HG03196 (cell line): ENCODE data around the gene HOXB3.

ENCODE experiments used
- ATAC-seq: cut with Tn5 transposase; IDR thresholded peaks from one replicate; pipeline ENCODE4 v1.9.1; 2021; ENCODE audit not compliant: unreplicated experiment

The HOXB3 gene

GRCh38 chr17:48571826-48572417 is 18.1 kb downstream of the HOXB3 start:
- ATAC-seq: no peak

- ATAC-seq: no peak
Observed at GRCh38 chr17:48571024-48571818, 18.8 kb downstream of the HOXB3 start.

GRCh38 chr17:48570325-48571023 is 19.6 kb downstream of the HOXB3 start:
- ATAC-seq: no peak

GRCh38 chr17:48569674-48570324 is 20.2 kb downstream of the HOXB3 start:
- no peak for ATAC-seq

GRCh38 chr17:48569240-48569582 is 20.8 kb downstream of the HOXB3 start:
- no peak for ATAC-seq

- ATAC-seq: no peak
Observed at GRCh38 chr17:48568499-48569239, 21.4 kb downstream of the HOXB3 start.

GRCh38 chr17:48567646-48568354 is 22.2 kb downstream of the HOXB3 start:
- no peak for ATAC-seq

GRCh38 chr17:48567209-48567608 is 22.8 kb downstream of the HOXB3 start:
- no peak for ATAC-seq

- ATAC-seq: no peak
Observed at GRCh38 chr17:48566717-48567116, 23.3 kb downstream of the HOXB3 start.

GRCh38 chr17:48565925-48566710 is 23.9 kb downstream of the HOXB3 start:
- no peak for ATAC-seq

GRCh38 chr17:48565022-48565554 is 25.0 kb downstream of the HOXB3 start:
- ATAC-seq: no peak

- no peak for ATAC-seq
Observed at GRCh38 chr17:48564188-48565021, 25.6 kb downstream of the HOXB3 start.

GRCh38 chr17:48563867-48564187 is 26.2 kb downstream of the HOXB3 start:
- no peak for ATAC-seq

GRCh38 chr17:48563385-48563838 is 26.6 kb downstream of the HOXB3 start:
- no peak for ATAC-seq

- no peak for ATAC-seq
Observed at GRCh38 chr17:48562934-48563333, 27.1 kb downstream of the HOXB3 start.

GRCh38 chr17:48561884-48562810 is 27.9 kb downstream of the HOXB3 start:
- peak; percentile 79 for ATAC-seq
